GM21381 (cell line): ENCODE results near the gene FBXL17.

Experiments
- ATAC-seq: cut with Tn5 transposase; IDR thresholded peaks from one replicate; pipeline ENCODE4 v1.9.1; 2021; ENCODE audit warnings: mild to moderate bottlenecking, moderate library complexity; ENCODE audit not compliant: unreplicated experiment

FBXL17 gene

DNA sequence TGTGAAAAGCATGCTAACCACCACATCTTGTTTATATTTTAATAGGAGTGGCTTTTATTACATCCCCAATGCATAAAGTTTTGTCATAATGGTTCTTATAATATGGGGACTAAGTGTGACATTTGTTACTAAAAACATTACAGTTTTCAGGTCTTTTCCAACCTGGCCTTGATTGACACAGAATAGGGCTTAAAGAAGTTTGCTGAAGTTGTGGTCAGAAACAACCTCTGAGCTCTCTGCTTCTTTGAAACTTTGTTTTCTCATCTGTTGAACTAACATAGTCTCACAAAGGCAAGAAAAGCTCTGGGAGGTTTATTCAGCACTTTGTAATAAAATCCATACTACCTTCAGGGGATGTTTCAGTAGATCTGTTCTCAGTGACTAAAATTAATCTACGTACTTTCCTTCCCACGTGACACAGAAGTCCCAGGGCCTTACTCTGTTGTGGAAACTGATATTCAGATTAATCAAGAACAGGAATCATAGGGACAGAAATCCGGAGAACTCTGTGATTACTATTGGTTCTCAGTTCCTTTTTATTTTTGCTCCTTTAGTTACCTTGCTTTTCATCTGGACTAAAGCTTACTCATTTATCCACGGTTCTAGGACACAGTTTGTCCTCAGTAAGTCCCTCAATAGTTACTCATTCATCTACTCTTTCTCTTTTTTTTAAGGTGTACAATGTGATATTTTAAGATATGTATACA, 422.2 kb downstream of the FBXL17 start:
- no peak for ATAC-seq

DNA sequence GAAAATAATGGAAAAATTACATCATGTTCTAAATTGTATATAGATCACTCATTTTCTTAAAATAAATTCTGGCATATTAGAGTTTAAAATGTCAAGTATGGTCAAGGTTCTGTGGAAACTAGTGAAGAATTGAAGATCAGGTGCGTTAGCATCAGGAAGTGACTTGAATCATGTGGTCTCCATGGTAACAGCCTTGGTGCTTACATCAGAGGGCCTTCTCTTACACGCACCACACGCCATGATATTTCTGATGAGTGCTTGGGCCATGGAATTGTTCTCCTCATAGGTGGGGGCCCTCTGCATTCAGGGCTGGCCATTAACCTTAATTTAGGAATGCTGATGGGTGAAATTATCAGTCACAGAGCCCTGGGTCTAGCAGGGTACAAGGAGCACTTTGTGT, 423.0 kb downstream of the FBXL17 start:
- ATAC-seq, result no peak

DNA sequence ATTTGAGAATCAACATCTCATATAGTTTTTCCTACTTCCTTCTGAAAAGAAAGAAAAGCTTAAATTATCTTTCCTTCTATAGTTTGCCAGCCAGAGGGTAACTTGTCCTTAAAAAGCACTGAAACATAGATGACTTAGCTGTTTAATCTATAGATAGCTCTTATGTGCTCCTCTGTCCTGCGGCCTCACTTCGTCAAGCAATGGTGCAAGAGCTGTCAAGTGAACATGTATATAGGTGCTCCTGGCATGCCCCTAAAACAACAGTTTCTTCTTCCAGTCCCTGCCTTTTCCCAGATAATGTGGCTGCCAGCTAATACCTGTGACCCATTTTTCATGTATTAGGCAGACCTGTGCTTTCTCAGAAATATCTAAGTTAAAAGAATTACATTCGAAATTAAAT, 423.5 kb downstream of the FBXL17 start:
- ATAC-seq, result no peak

DNA sequence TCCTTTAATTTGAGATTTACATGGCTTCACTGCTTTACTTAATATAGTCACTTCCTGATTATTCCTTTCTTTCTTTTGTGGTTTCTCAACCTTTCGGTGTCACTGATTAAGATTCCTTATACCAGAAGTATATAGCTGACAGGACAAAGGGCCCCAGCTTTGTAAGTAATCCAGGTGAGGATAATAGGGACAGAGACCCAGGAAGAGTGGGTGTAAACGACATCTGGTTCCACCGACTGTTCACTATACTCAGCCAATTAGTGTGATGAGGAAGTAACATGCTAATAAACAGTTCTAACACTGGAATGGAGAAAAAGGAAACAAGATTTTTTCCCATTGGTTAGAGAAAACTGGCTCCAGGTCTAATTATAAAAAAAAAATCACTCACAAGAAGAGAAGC, 424.8 kb downstream of the FBXL17 start:
- no peak for ATAC-seq

DNA sequence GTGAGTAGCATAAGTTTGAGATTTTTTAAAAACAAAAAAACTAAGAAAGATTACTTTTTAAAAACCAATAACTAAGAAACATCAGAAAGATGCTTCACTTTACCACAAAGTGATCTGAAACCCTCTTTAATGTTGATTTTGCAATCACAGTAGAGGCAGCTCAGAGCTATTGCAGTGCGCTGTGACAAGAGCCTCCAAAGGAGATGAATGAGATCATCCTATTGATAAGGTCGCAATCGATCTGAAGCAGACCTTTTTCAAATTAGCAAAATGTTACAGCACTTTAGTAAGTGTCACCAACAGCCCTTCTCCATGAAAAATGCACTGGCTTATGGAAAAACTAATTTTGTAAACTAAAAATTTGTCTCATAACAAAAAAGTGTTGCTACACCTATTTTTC, 426.6 kb downstream of the FBXL17 start:
- ATAC-seq, result no peak

DNA sequence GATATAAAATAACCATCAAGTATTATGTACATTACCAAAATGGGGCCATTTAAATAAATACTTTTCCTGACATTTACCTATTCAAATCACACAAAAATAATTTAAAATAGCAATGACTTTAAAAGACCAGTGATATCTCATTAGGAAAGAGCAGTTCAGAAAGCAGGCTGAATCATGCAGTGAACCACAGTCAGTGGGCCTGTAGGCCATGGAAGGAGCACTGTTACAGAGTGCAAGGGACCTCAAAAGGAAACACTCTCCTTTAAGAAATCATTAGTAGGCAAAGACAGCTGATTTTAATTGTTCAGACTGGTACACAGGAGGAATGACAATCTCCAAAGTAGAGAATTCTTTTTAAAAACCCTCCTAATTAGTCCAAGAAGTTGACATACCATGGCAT, 427.6 kb downstream of the FBXL17 start:
- no peak for ATAC-seq

DNA sequence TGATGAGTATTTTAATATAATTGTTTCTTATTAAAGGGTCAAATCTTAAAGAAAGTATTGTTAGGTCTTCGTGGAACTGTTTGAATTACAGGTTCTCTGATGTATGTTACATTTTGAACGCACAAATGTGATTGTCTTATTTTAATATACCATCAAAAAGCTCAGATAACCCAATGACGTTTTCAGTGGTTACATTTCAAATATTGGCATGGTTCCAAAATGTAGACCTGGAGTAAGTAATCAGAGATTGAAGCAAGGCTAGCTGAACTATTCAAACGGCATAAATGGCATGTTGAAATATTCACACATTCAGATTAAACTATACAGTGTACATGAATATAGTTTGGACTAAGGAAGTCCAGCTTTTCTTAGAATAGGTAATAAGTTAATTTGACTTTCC, 429.4 kb downstream of the FBXL17 start:
- no peak for ATAC-seq

DNA sequence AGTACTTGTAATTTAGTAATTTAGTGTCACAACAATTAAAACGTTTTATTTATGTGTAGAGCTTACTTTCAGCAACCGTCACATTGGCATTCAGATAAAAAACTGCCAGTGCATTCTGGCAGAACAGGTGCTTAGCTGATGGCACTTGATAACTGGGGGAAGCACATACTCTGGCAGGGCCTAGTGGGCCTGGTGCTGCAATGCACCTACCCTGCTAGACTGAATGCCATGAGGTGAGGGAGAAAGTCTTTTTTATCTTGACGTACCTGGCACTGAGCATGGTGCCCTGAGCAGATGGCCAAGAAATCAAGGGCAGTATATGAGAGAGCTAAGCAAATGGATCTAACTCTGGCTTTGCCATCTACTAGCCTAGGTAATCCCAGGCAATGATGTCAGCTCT, 430.6 kb downstream of the FBXL17 start:
- ATAC-seq, result no peak

DNA sequence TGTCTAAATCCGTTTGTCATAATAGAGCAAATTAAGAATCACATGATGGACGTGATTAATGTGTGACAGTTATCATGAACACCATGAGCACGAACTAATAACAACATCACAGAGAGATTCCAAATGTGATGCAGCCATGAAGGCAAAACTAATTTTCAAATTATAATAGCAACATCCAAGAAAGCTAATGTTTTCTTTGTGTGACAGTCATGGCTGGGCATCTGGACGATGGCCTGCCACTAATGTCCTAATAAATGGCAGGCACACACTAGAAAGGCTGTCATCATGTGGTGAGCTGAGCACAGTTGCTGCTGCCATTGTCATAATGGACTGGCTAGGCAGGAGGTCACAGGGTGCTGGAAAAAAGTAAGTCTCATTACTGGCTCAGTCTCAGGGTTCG, 431.1 kb downstream of the FBXL17 start:
- ATAC-seq, result no peak

DNA sequence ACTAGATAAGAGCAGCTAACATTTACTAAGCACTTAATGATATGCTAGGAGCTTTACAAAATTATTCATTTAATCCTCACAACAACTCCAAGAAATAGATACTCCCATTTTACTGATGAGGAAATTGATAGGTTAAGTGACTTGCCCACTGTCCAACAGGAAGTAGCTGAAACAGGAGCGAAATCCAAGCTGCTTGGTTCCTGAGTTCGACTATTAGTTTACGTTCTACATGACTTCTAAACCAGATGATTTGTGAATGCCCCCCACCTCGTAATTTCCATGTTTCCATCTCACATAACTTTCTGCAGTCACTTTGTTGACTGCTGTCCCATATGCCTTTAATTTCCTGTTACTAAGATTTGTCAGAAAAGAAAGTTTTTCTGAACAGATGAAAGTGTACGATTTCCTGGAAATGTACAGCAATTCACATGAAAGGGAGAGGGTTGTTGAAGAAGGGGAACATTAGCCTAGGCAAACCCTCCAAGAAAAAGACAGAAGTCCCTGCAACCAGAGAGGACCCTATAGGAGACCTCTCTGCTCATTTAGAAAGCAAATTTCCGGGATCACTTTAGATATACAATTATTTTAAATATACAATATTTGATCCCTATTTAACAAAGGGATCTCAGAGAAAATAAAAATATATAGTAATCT, 432.1 kb downstream of the FBXL17 start:
- ATAC-seq, result no peak

DNA sequence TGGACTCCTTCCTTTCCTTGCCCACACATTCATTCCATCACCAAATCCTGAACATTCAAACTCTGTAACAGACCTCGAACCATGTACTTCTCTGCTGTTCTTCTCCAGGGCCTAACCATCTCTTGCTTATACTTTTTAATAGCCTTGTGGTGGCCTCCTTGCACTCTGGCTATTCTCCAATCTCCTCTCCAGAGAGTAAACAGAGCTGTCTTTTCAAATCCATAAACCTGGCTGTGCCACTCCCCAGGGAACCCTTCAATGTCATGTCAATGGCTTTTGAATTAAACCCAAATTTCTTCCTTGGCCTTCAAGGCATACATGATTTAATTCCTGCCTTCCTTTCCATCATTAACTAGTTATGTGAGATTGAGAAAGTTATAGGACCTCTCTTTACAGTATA, 433.5 kb downstream of the FBXL17 start:
- ATAC-seq, result no peak

DNA sequence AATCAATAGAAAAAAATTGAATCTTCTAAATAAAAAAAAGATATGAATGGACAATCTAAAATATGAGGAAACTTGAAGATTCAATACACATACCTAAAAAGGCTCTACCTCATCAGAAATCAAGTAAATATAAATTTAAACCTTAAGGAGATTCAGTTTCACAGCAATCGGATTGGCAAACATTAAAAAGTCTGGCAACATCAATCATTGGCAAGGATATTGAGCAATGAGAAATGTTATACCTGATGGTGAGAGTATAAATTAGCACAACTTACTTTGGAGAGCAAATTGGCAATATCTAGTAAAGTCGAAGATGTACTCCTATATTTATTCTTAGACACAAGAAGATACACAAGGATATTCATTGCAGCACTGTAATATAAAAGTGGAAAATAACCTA, 436.8 kb downstream of the FBXL17 start:
- ATAC-seq, result no peak

DNA sequence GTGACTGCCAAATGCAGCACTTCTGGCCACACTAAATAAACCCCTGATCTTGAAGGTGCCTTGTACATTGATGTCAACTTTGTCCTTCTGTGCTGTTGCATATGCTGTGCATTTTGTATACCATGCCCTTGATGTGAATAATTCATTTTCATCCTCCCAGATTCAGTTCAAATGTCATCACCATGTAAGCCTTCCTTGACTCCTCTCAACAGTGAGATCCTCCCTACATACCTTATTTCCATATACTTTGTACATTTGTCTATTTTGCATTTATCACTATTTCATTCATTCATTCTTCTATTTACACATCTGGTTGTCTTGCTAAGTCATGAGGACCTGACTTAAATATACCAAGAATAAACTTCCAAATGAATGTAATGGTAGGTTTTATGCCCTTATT, 438.0 kb downstream of the FBXL17 start:
- ATAC-seq, result no peak

DNA sequence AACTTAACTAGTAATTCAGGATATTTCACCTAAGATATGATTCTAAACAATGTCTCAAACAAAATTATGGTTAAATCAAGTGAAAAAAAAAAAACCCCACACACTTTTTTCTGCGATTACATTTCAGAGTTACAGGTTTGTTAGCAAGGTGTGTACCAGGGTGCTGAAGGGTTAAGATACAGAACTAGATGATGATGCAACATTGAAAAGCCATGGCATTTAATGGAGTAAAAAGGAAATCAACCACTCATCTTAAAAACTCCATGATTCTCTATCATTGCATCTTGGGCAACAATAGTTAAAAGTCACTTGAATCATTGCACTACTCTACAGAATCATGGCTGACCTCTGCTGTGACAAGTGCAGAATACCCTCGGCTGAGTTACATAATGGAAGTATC, 440.9 kb downstream of the FBXL17 start:
- no peak for ATAC-seq

DNA sequence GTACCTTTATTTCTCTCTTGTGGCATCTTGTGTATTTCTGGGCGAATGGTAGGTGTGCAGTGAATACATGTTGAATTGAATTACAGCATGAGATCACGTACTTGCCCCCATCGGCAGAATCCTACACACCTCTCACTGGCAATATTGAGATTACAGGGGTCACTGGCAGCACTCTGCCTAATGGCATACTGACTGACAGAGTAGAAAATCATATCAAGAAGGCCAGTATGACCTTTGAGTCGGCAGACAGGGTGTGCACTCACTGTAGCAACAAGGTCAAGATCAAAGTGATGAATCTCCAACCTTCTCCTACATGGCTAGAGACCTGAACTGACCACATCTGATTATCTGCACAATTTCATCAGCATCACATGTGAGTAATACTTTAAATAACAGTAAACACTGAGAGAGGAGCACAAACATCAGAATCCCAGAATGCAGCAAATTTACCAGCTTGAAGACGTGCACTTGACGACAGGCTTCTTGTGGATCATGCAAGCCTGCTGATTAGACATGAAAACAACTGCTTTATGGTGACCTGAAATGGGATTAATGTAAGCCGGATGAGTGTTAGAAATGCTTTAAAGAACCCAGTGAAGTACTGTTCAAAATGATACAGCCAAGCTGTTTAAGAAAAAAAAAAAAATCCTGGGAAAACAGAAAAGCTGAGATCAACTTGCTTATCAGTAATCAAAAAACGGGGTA, 444.1 kb downstream of the FBXL17 start:
- no peak for ATAC-seq

DNA sequence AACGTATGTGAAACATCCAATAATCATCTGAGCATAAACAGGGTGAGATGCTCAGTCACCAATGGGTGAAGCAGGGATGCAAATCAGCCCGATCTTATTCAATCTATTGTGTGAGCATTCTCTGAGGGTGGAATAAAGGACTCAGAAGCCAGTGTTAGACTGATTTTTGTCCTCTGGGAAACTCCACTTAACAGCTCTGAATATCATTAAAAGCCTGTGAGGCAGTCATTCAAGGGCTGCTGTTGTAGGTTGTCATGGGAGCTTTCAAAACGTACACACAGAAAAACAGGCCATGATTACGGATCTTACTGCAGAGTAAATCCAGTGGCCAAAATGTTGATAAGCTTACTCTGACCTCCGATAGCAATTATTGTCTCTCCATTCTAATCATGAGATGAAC, 444.7 kb downstream of the FBXL17 start:
- ATAC-seq, result no peak

DNA sequence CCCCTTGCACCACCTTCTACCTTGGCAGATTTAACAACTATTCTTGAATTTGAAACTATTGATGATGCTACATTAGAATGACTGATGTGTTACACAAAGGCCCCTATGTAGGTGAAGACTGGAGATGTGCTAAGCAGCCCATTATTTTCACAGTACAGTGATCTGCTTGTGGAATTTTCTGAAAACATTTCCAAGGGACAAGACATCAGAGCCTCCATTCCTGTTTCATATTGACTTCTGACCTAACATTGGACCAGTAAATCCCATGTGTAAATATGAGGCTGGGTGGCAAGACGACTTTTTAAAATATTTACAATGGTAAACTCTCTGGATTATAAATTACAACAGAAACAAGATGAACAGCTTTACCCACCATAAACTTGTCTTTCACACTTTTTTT, 445.4 kb downstream of the FBXL17 start:
- no peak for ATAC-seq

DNA sequence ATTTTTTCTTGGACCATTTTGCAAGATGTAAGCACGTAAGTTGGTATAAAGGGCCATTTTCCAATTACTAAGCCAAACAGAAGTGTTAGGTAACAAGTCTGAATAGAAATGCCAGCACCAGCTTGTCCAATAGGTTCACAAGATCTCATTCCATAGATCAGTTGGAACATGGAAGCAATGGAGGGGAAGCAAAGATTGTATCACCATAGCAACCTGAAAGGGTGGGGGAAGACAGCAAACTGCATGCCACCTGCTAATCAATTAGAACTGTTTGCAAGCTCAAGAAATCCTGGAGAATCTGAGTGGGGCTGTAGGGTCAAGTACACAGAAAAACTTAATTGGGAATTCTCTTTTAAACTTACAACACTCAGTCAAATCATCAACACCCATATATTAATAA, 446.3 kb downstream of the FBXL17 start:
- ATAC-seq, result no peak

DNA sequence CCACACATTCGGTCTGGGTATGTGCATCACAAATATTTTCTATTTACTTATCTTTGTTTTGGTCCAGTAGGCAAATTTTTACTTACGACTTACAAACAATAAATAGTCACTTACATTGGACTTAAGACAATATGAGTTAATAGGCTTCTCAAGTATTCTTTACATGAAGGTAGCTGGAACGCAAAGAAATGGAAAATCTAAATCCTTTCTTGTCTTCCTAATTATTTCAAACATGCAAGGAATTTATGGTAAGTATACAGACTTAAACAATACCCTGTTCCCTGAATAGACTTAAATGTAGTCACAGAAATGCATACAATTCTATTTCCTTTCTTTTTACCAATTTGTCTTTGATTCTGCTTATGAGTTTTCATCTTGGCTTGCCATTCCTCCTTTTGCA, 448.6 kb downstream of the FBXL17 start:
- ATAC-seq, result no peak

DNA sequence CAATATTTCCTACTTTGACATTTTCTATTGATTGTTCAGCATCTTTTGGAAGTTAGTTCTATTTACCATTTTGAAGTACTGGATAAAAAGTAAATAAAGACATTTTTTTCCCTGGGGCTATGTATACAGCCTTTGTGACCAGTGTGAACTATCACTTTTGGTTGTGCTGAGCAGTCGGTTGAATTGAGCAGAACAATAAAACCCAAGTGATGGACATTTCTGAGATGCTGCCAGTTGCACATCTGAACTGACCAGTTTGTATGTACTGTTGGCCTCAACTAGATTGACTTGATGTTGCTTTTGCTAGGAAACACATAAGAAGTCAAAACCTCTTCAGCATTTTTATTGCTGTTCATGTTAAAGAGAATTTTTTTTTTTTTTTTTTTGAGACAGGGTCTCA, 451.0 kb downstream of the FBXL17 start:
- no peak for ATAC-seq

DNA sequence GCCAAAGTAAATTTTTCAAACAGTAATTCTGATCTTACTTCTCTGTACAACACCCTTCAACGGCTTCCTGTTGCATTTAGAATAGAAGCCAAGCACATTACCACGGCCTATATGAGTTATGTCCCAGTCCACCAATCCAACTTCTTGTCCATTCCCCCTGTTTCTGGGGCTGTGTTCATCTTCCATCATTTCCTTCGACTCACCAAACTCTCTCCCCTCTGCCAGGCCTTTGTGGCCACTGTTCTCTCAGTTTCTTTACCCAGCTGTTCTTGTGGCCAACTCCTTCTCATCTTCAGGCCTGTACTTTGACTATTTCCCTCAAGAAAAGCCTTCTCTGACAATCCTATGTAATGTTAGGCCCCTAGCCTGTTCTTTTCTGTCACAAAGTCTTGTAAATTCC, 451.8 kb downstream of the FBXL17 start:
- ATAC-seq, result no peak

DNA sequence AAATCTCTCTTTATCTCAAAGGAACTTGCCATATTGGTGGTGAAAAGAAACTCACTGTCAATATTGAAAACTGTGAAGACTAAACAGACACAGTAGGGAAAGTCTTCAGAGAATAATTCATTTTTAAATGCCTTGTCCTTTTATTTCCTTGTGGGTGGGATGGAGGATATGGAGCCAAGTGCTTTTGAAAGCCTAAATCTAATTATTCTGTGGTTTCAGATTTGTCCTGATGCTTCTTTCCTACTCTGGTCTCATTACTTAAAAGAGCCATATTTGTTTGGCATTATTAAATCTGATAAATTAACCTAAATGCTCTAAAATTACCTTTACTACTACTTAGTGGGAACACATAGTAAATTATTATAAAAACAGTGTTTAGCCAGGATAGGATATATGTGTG, 452.8 kb downstream of the FBXL17 start:
- no peak for ATAC-seq
